ENCODE results near the gene KRTAP15-1.

KRTAP15-1 gene

DNA sequence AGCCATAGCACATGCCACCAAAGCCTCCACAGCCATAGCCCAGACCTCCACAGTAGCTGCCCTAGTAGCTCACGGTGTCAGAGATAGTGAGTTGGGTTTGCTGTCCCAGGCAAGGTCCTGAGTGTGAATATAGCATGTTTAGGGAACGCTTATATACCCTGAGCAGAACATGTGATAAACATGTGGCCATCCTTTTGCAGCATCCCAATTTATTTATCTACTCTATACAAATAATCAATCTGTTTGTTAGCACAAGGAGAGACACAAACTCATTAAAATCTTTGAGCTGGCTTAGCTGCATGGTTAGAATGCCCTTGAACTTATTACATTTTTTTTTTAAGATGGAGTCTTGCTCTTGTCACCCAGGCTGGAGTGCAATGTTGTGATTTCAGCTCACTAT, 47.3 kb downstream of the KRTAP15-1 start, which contains the start of gene KRTAP19-2:
Gene KRTAP19-2, minus strand, starts transcription at position 101 of the 400 bp plus-strand sequence. Its CDS starts 88 bp downstream, at position 13.
- no peak for DNase-seq (ENCODE audit: low read depth)

Data from GM04503 (cell line).